ENCODE data around the gene KLHL10.
A peak's percentile ranks its signal among the peaks of the same experiment; 100 is the strongest.

KLHL10 gene

DNA sequence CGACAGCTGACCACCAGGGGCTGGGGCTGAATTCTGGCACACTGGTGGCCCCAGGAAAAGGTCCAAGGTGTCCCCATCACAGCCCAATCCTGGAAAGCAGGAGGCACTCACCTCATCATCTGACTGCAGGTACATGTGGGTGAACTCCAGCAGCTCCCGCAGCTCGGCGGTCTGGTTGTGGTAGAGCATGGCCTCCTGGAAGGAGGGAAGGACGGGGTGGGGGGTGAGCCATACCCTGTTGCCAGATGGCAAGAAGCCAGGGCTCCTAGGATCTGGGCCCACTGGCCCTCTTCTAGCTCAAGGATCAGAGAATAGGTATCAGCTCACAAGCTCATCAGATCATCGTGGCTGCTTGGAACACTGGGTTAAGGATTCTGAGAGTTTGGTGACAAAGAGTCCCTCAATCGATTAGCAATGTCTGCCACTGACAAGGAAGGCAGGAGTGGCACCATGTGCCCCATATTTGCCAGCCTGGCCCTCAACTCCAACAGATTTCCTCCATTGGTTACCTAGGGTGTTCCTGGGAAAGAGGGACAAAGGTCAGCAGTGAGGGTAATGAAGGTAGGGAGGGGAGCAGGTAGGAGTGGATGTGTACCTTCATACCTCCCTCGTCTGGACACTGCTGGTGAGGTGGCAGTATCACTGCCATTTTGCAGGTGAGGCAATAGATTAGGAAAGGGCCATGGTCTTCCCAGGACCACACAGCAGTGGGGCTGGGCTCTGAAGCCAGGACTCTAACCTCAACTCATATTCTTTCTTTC lies 30.8 kb upstream of the KLHL10 start:
- Histone ChIP-seq H2AK5ac (ENCODE audit: low read length) (no peak overlapping the region), H3K23ac (ENCODE audit: low read length) (no peak overlapping the region), H3K79me1 (ENCODE audit: low read length) (peaks cover 5% of the 10 kb centered on the region), H2BK120ac (ENCODE audit: low read depth, low read length) (no peak overlapping the region), H3K56ac (ENCODE audit: low read length) (no peak overlapping the region), H2BK15ac (replicated peaks; ENCODE audit: low read depth) (no peak overlapping the region), H3K27me3 (ENCODE audit: insufficient read depth, low read length, poor library complexity) (no peaks in the 10 kb centered on the region), H3K27ac (ENCODE audit: low read depth, low read length) (no peak overlapping the region), H3K79me2 (ENCODE audit: control insufficient read depth, insufficient read depth, low read length) (peaks cover 2% of the 10 kb centered on the region), H3K4me1 (ENCODE audit: control insufficient read depth, low read depth, low read length) (no peaks in the 10 kb centered on the region), H4K5ac (ENCODE audit: low read length) (no peak overlapping the region), H3K4ac (ENCODE audit: low read depth, low read length) (no peak overlapping the region), H2BK5ac (ENCODE audit: low read length) (no peak overlapping the region), H3K4me3 (ENCODE audit: low read length) (no peak overlapping the region), H3K36me3 (ENCODE audit: control insufficient read depth, insufficient read depth, low read length) (no peaks in the 10 kb centered on the region), H3K18ac (ENCODE audit: low read length) (no peak overlapping the region), H4K8ac (ENCODE audit: low read depth, low read length) (no peak overlapping the region), H3K9ac (ENCODE audit: low read length) (no peak overlapping the region), H3K4me2 (ENCODE audit: low read length) (no peak overlapping the region)
- no CpG with 5 or more reads among the region's 8 CpGs for WGBS (ENCODE audit: extremely low coverage, insufficient coverage, low lambda C conversion rate)
- no peak for DNase-seq

- Histone ChIP-seq H3K23ac (ENCODE audit: low read length) (no peak overlapping the region), H3K18ac (ENCODE audit: low read length) (peak overlapping the region; percentile 96), H2AK5ac (ENCODE audit: low read length) (no peak overlapping the region), H2BK5ac (ENCODE audit: low read length) (no peak overlapping the region), H3K79me1 (ENCODE audit: low read length) (peaks cover 12% of the 10 kb centered on the region), H3K4me3 (ENCODE audit: low read length) (peak overlapping the region; percentile 52), H3K36me3 (ENCODE audit: control insufficient read depth, insufficient read depth, low read length) (no peaks in the 10 kb centered on the region), H3K56ac (ENCODE audit: low read length) (peak overlapping the region; percentile 91), H3K27ac (ENCODE audit: low read depth, low read length) (peak overlapping the region; percentile 45), H4K5ac (ENCODE audit: low read length) (no peak overlapping the region), H3K4ac (ENCODE audit: low read depth, low read length) (no peak overlapping the region), H4K8ac (ENCODE audit: low read depth, low read length) (no peak overlapping the region), H3K79me2 (ENCODE audit: control insufficient read depth, insufficient read depth, low read length) (peaks cover 21% of the 10 kb centered on the region), H2BK120ac (ENCODE audit: low read depth, low read length) (no peak overlapping the region), H3K4me1 (ENCODE audit: control insufficient read depth, low read depth, low read length) (peaks cover 6% of the 10 kb centered on the region), H3K4me2 (ENCODE audit: low read length) (peak overlapping the region; percentile 66), H3K27me3 (ENCODE audit: insufficient read depth, low read length, poor library complexity) (no peaks in the 10 kb centered on the region), H3K9ac (ENCODE audit: low read length) (peak overlapping the region; percentile 89), H2BK15ac (replicated peaks; ENCODE audit: low read depth) (no peak overlapping the region)
- peak; percentile 45 for DNase-seq
- WGBS (ENCODE audit: extremely low coverage, insufficient coverage, low lambda C conversion rate): no CpG with 5 or more reads among the region's 58 CpGs
Measured at GRCh38 chr17:41810659-41811548, 26.7 kb upstream of the KLHL10 start.

DNA sequence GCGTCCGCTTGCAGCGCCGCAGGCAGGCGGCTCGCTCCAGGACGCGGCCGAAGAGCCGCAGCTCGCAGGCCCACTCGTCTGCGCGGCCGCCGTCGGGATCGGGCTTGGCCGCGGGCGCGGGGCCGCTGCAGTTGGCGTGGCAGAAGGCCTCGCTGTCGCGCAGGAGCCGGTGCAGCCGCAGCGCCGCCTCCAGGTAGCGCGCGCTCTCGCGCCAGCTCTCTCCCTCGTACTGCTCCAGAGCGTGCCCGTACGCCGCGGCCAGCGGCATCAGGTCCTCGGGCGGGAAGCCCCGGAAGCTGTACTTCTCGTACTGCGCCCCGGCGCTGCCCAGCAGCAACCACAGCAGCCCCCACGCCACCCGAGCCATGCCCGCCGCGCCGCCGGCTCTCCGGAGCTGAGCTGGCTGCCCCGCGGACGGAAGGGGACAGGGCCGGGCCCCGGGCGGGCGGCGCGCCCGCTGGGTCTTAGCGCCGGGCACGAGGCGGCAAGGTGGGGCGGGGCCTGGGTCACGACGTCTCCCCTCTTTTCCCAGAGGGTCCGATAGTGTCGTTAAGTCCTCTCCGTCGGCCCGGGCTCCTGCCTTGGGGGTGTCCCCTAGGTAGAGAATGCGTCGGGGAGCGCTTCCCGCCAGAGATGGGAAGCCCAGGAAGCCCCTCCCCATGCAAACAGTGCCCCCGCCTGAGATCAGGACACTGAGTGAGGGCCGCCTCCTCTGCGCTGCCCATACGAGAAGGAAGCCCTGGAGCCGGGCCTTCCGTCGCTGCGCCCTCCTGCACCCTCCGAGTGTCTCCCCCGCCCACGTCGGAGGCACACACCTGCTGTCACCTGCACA lies 25.9 kb upstream of the KLHL10 start, which contains the start of gene P3H4:
TSS of gene P3H4 (minus strand) at position 401 of the 832 bp plus-strand sequence. CDS start at position 367, 34 bp downstream.
- Histone ChIP-seq H3K4me1 (ENCODE audit: control insufficient read depth, low read depth, low read length) (peaks cover 6% of the 10 kb centered on the region), H3K56ac (ENCODE audit: low read length) (peak within 1 kb of the TSS; percentile 91), H2AK5ac (ENCODE audit: low read length) (no peak within 1 kb of the TSS), H2BK5ac (ENCODE audit: low read length) (peak within 1 kb of the TSS; percentile 87), H3K18ac (ENCODE audit: low read length) (peak within 1 kb of the TSS; percentile 96), H3K27ac (ENCODE audit: low read depth, low read length) (peak within 1 kb of the TSS; percentile 45), H2BK15ac (replicated peaks; ENCODE audit: low read depth) (peak within 1 kb of the TSS; percentile 25), H3K23ac (ENCODE audit: low read length) (peak within 1 kb of the TSS; percentile 86), H3K4ac (ENCODE audit: low read depth, low read length) (peak within 1 kb of the TSS; percentile 49), H3K79me1 (ENCODE audit: low read length) (peaks cover 16% of the 10 kb centered on the region), H2BK120ac (ENCODE audit: low read depth, low read length) (no peak within 1 kb of the TSS), H3K27me3 (ENCODE audit: insufficient read depth, low read length, poor library complexity) (no peaks in the 10 kb centered on the region), H3K36me3 (ENCODE audit: control insufficient read depth, insufficient read depth, low read length) (peaks cover under 1% of the 10 kb centered on the region), H3K4me2 (ENCODE audit: low read length) (peak within 1 kb of the TSS; percentile 66), H4K8ac (ENCODE audit: low read depth, low read length) (peak within 1 kb of the TSS; percentile 28), H3K79me2 (ENCODE audit: control insufficient read depth, insufficient read depth, low read length) (peaks cover 27% of the 10 kb centered on the region), H4K5ac (ENCODE audit: low read length) (no peak within 1 kb of the TSS), H3K9ac (ENCODE audit: low read length) (peak within 1 kb of the TSS; percentile 89), H3K4me3 (ENCODE audit: low read length) (peak within 1 kb of the TSS; percentile 74)
- no CpG with 5 or more reads among the region's 96 CpGs for WGBS (ENCODE audit: extremely low coverage, insufficient coverage, low lambda C conversion rate)
- peak; percentile 84 for DNase-seq

GRCh38 chr17:41812381-41813151 lies 25.1 kb upstream of the KLHL10 start, which contains the start of gene FKBP10:
FKBP10 (plus strand) TSS chr17:41813004; CDS start chr17:41813035, 31 bp downstream.
- H2BK120ac ChIP-seq (ENCODE audit: low read depth, low read length): peak within 1 kb of the TSS; percentile 78
- peak within 1 kb of the TSS; percentile 60 for H3K4ac ChIP-seq (ENCODE audit: low read depth, low read length)
- peak within 1 kb of the TSS; percentile 75 for H2AK5ac ChIP-seq (ENCODE audit: low read length)
- H3K79me1 ChIP-seq (ENCODE audit: low read length): peaks cover 19% of the 10 kb centered on the region
- peaks cover 6% of the 10 kb centered on the region for H3K4me1 ChIP-seq (ENCODE audit: control insufficient read depth, low read depth, low read length)
- peak within 1 kb of the TSS; percentile 89 for H3K9ac ChIP-seq (ENCODE audit: low read length)
- H3K27me3 ChIP-seq (ENCODE audit: insufficient read depth, low read length, poor library complexity): no peaks in the 10 kb centered on the region
- peak; percentile 98 for DNase-seq
- H2BK15ac ChIP-seq (replicated peaks; ENCODE audit: low read depth): no peak within 1 kb of the TSS
- H2BK5ac ChIP-seq (ENCODE audit: low read length): peak within 1 kb of the TSS; percentile 65
- peak within 1 kb of the TSS; percentile 86 for H3K23ac ChIP-seq (ENCODE audit: low read length)
- peak within 1 kb of the TSS; percentile 74 for H3K4me3 ChIP-seq (ENCODE audit: low read length)
- peak within 1 kb of the TSS; percentile 91 for H3K56ac ChIP-seq (ENCODE audit: low read length)
- peak within 1 kb of the TSS; percentile 28 for H4K8ac ChIP-seq (ENCODE audit: low read depth, low read length)
- H4K5ac ChIP-seq (ENCODE audit: low read length): no peak within 1 kb of the TSS
- peaks cover 30% of the 10 kb centered on the region for H3K79me2 ChIP-seq (ENCODE audit: control insufficient read depth, insufficient read depth, low read length)
- H3K18ac ChIP-seq (ENCODE audit: low read length): peak within 1 kb of the TSS; percentile 96
- peaks cover 3% of the 10 kb centered on the region for H3K36me3 ChIP-seq (ENCODE audit: control insufficient read depth, insufficient read depth, low read length)
- H3K4me2 ChIP-seq (ENCODE audit: low read length): peak within 1 kb of the TSS; percentile 95
- peak within 1 kb of the TSS; percentile 95 for H3K27ac ChIP-seq (ENCODE audit: low read depth, low read length)
- WGBS (ENCODE audit: extremely low coverage, insufficient coverage, low lambda C conversion rate): no CpG with 5 or more reads among the region's 35 CpGs
